GM12892 (cell line): ENCODE results near the gene UBA6.

Experiments used
- POLR2A ChIP-seq: IDR thresholded peaks from 2 replicates; pipeline ENCODE4 v1.6.1; 2011; ENCODE audit warnings: low read depth, low read length, control low read depth
- POLR2AphosphoS5 ChIP-seq: IDR thresholded peaks from 2 replicates; pipeline ENCODE4 v1.6.1; 2011; ENCODE audit warnings: low read depth, low read length, control low read depth

- TF ChIP-seq POLR2A: no peak
- no peak for TF ChIP-seq POLR2AphosphoS5
Observed at GRCh38 chr4:67743194-67743593, 42.2 kb upstream of the UBA6 start.
